AG08395 (cell line): Measurements from ENCODE around the gene RGL4.
A peak's percentile ranks its signal among the peaks of the same experiment; 100 is the strongest.

ENCODE experiments used
- DNase-seq: peaks from one replicate; pipeline ENCODE4 v3.0.0; 2012; ENCODE audit warnings: mixed read lengths, low spot score

RGL4 gene

GRCh38 chr22:23681026-23681809, 9.6 kb upstream of the RGL4 start:
- DNase-seq: no peak

- DNase-seq: no peak
Observed at GRCh38 chr22:23682077-23682476, 8.7 kb upstream of the RGL4 start.

GRCh38 chr22:23682827-23683355, 7.9 kb upstream of the RGL4 start:
- no peak for DNase-seq

GRCh38 chr22:23683545-23683944, 7.3 kb upstream of the RGL4 start:
- DNase-seq: no peak

GRCh38 chr22:23684026-23684425, 6.8 kb upstream of the RGL4 start:
- no peak for DNase-seq

GRCh38 chr22:23684561-23685031, 6.2 kb upstream of the RGL4 start:
- DNase-seq: no peak

- peak; percentile 44 for DNase-seq
Observed at GRCh38 chr22:23685205-23685784, 5.5 kb upstream of the RGL4 start.

- DNase-seq: no peak
Observed at GRCh38 chr22:23686416-23687024, 4.3 kb upstream of the RGL4 start.

GRCh38 chr22:23688121-23688520, 2.7 kb upstream of the RGL4 start:
- no peak for DNase-seq

GRCh38 chr22:23688571-23688970, 2.2 kb upstream of the RGL4 start:
- no peak for DNase-seq

GRCh38 chr22:23689414-23689813, 1.4 kb upstream of the RGL4 start:
- no peak for DNase-seq

- DNase-seq: no peak
Observed at GRCh38 chr22:23691748-23692423, 1.1 kb downstream of the RGL4 start.

- DNase-seq: no peak
Observed at GRCh38 chr22:23692598-23693291, 1.9 kb downstream of the RGL4 start.

GRCh38 chr22:23693979-23694680, 3.3 kb downstream of the RGL4 start:
- no peak for DNase-seq

- DNase-seq: no peak
Observed at GRCh38 chr22:23695141-23695540, 4.3 kb downstream of the RGL4 start.

- DNase-seq: no peak
Observed at GRCh38 chr22:23695571-23696325, 4.9 kb downstream of the RGL4 start.

- no peak for DNase-seq
Observed at GRCh38 chr22:23696326-23696851, 5.6 kb downstream of the RGL4 start.

GRCh38 chr22:23697031-23697970, 6.5 kb downstream of the RGL4 start:
- DNase-seq: no peak

- no peak for DNase-seq
Observed at GRCh38 chr22:23698094-23698493, 7.3 kb downstream of the RGL4 start.
